Limb (tissue), 2 donors: ENCODE results near the gene IMMT.
A peak's percentile ranks its signal among the peaks of the same experiment; 100 is the strongest.

ENCODE experiments used
- DNase-seq, 2 donors: peaks; one replicate each; pipeline ENCODE4 v3.0.0-alpha.2; 2016; ENCODE audit errors: extremely low spot score in 2 of 2

IMMT gene

GRCh38 chr2:86226636-86227520 is 31.6 kb upstream of the IMMT start:
- DNase-seq = no peak

- no peak for DNase-seq
Observed at GRCh38 chr2:86226070-86226469, 30.8 kb upstream of the IMMT start.

GRCh38 chr2:86225581-86225980 is 30.3 kb upstream of the IMMT start:
- no peak for DNase-seq

GRCh38 chr2:86224645-86225355 is 29.5 kb upstream of the IMMT start:
- DNase-seq = no peak

- no peak for DNase-seq
Observed at GRCh38 chr2:86223927-86224560, 28.8 kb upstream of the IMMT start.

GRCh38 chr2:86223140-86223926 is 28.1 kb upstream of the IMMT start:
- DNase-seq = peak; percentile 61 to 71

- peak in 1 of 2 donors; percentile 45 for DNase-seq
Observed at GRCh38 chr2:86221066-86221684, 25.9 kb upstream of the IMMT start.

- no peak for DNase-seq
Observed at GRCh38 chr2:86219896-86220295, 24.6 kb upstream of the IMMT start.

- no peak for DNase-seq
Observed at GRCh38 chr2:86218124-86218523, 22.9 kb upstream of the IMMT start.

- no peak for DNase-seq
Observed at GRCh38 chr2:86216575-86217555, 21.6 kb upstream of the IMMT start.

- no peak for DNase-seq
Observed at GRCh38 chr2:86214503-86214832, 19.2 kb upstream of the IMMT start.

- no peak for DNase-seq
Observed at GRCh38 chr2:86213699-86214502, 18.6 kb upstream of the IMMT start.

- no peak for DNase-seq
Observed at GRCh38 chr2:86213056-86213455, 17.8 kb upstream of the IMMT start.

GRCh38 chr2:86211796-86212188 is 16.5 kb upstream of the IMMT start:
- no peak for DNase-seq

- no peak for DNase-seq
Observed at GRCh38 chr2:86211033-86211795, 16.0 kb upstream of the IMMT start.

GRCh38 chr2:86204458-86204857 is 9.2 kb upstream of the IMMT start:
- DNase-seq = no peak

GRCh38 chr2:86203614-86204013 is 8.4 kb upstream of the IMMT start:
- DNase-seq = no peak

GRCh38 chr2:86202702-86203101 is 7.4 kb upstream of the IMMT start:
- no peak for DNase-seq

GRCh38 chr2:86202336-86202692 is 7.1 kb upstream of the IMMT start:
- DNase-seq = no peak
